PC-3 (cell line): ENCODE data around the gene COX7A2L. TPM values are rescaled to one million over a fixed set of nuclear protein-coding genes. Genes with fewer than 3 reads are reported as not detected.

Experiments
- ATAC-seq: fragments of 200-7000 bp; cut with Tn5 transposase; 2 replicates; pipeline ENCODE4 v1.9.1; 2020; ENCODE audit warnings: mild to moderate bottlenecking, moderate library complexity
- BruUV-seq: library from RNA; stranded (reverse); fragments of 400-500 nt; replicated peaks from 2 replicates; lab custom pipeline; 2021; lab: Mats Ljungman, UMichigan
- CTCF ChIA-PET: fragments of 300-600 bp; sonication (Branson Sonifier 250); formaldehyde crosslinking; loops from one replicate; lab custom pipeline; 2022; ENCODE audit warnings: antibody characterized with exemption; lab: Charles Lee
- POLR2A ChIA-PET: fragments of 300-600 bp; sonication (Branson Sonifier 250); formaldehyde crosslinking; loops from one replicate; lab custom pipeline; 2022; ENCODE audit warnings: antibody characterized with exemption; ENCODE audit not compliant: unreplicated experiment; lab: Charles Lee
- DNase-seq: peaks from one replicate; pipeline ENCODE4 v3.0.0-alpha.2; 2015
- H2AFZ ChIP-seq: fragments of 300-600 bp; sonication (generic); 2 replicates; pipeline ENCODE4 v1.6.0; 2016; ENCODE audit warnings: antibody characterized with exemption, low read length
- H3F3A ChIP-seq: fragments of 300-600 bp; sonication (generic); one replicate; pipeline ENCODE4 v1.6.0; 2017; ENCODE audit warnings: antibody characterized with exemption, low read length, control low read depth, mild to moderate bottlenecking; ENCODE audit not compliant: unreplicated experiment
- H3K27ac ChIP-seq: fragments of 300-600 bp; sonication (generic); 2 replicates; pipeline ENCODE4 v1.5.1; 2016; ENCODE audit warnings: mild to moderate bottlenecking, low read length
- H3K27me3 ChIP-seq: fragments of 300-600 bp; sonication (generic); 2 replicates; pipeline ENCODE4 v1.6.1; 2016; ENCODE audit warnings: low read length, mixed read lengths
- H3K36me3 ChIP-seq: fragments of 300-600 bp; sonication (generic); 2 replicates; pipeline ENCODE4 v1.6.1; 2016; ENCODE audit warnings: low read depth, mixed run types, low read length, mixed read lengths
- H3K4me1 ChIP-seq: fragments of 300-600 bp; sonication (generic); 2 replicates; pipeline ENCODE4 v1.5.1; 2016; ENCODE audit warnings: low read length; ENCODE audit not compliant: insufficient read depth
- H3K4me2 ChIP-seq: fragments of 300-600 bp; sonication (generic); 2 replicates; pipeline ENCODE4 v1.6.0; 2016; ENCODE audit warnings: low read length
- H3K4me3 ChIP-seq: fragments of 300-600 bp; sonication (generic); 2 replicates; pipeline ENCODE4 v1.5.1; 2016; ENCODE audit warnings: mild to moderate bottlenecking, low read length, mixed read lengths
- H3K79me2 ChIP-seq: fragments of 300-600 bp; sonication (generic); 2 replicates; pipeline ENCODE4 v1.6.1; 2017; ENCODE audit warnings: low read length, mixed read lengths
- H3K9ac ChIP-seq: fragments of 300-600 bp; sonication (generic); 2 replicates; pipeline ENCODE4 v1.6.0; 2016; ENCODE audit warnings: mild to moderate bottlenecking, low read length
- H3K9me2 ChIP-seq: fragments of 300-600 bp; sonication (generic); replicated peaks from 2 replicates; pipeline ENCODE4 v1.6.1; 2016; ENCODE audit warnings: mixed run types, low read length, mixed read lengths
- H3K9me3 ChIP-seq: fragments of 300-600 bp; sonication (generic); 2 replicates; pipeline ENCODE4 v1.6.1; 2016; ENCODE audit warnings: low read length, mixed read lengths
- H4K20me1 ChIP-seq: fragments of 300-600 bp; sonication (generic); 2 replicates; pipeline ENCODE4 v1.6.1; 2016; ENCODE audit warnings: low read length, mixed read lengths
- EZH2 ChIP-seq: fragments of 300-600 bp; sonication (generic); IDR thresholded peaks from one replicate; pipeline ENCODE4 v1.6.1; 2017; ENCODE audit warnings: antibody characterized with exemption, mild to moderate bottlenecking, low read length; ENCODE audit not compliant: unreplicated experiment
- EZH2phosphoT487 ChIP-seq: fragments of 300-600 bp; sonication (generic); IDR thresholded peaks from 2 replicates; pipeline ENCODE4 v1.6.1; 2018; ENCODE audit warnings: mild to moderate bottlenecking, antibody characterized with exemption, low read length, borderline replicate concordance
- intact Hi-C: fragments of 100-400 bp; cut with micrococcal nuclease; formaldehyde crosslinking; loops from 2 replicates; pipeline ENCODE4 v1.9.0; 2023
- total RNA-seq: library from RNA; depleted of rRNA; stranded (reverse); fragments of >200 nt; gene quantifications from 2 replicates; pipeline ENCODE4 v1.2.3, GENCODE V29; 2014
- TF ChIP-seq, protein P1 (sequence below): fragments of 300-600 bp; sonication (generic); conservative IDR thresholded peaks from 2 replicates; pipeline ENCODE4 v1.5.1; 2017; ENCODE audit warnings: antibody characterized with exemption, low read depth, mild to moderate bottlenecking, low read length

Gene COX7A2L
- total RNA-seq, 1 experiment from 2014 or later, result 120 TPM

DNA sequence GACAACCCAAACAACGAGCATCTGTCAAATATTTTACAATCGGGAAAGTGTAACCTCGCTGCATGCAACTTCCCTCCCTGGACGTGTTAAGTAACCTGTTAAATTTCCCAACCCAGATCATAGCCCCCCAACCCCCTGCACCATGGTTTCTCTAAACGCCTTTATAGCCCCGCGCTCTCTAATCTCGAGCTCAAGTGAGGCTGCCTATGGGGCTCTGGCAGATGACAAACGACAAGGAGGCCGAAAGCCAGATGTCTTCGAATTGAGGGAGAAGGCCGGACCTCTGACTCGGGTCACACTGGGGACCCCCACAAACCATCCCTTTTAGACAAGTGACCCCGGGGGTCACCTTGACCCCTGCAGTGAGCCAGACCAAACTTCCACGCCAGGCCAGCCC lies 526 bp downstream of the COX7A2L start:
- peak overlapping the region; percentile 85 for H3K4me2 ChIP-seq
- peak overlapping the region; percentile 97 for H3K9ac ChIP-seq
- no peak for TF ChIP-seq EZH2phosphoT487
- TF ChIP-seq EZH2, result no peak
- TF ChIP-seq, protein P1, sequence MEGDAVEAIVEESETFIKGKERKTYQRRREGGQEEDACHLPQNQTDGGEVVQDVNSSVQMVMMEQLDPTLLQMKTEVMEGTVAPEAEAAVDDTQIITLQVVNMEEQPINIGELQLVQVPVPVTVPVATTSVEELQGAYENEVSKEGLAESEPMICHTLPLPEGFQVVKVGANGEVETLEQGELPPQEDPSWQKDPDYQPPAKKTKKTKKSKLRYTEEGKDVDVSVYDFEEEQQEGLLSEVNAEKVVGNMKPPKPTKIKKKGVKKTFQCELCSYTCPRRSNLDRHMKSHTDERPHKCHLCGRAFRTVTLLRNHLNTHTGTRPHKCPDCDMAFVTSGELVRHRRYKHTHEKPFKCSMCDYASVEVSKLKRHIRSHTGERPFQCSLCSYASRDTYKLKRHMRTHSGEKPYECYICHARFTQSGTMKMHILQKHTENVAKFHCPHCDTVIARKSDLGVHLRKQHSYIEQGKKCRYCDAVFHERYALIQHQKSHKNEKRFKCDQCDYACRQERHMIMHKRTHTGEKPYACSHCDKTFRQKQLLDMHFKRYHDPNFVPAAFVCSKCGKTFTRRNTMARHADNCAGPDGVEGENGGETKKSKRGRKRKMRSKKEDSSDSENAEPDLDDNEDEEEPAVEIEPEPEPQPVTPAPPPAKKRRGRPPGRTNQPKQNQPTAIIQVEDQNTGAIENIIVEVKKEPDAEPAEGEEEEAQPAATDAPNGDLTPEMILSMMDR, result no peak
- no peaks in the 10 kb centered on the region for H3K9me2 ChIP-seq
- H3K27ac ChIP-seq, result peak overlapping the region; percentile 90
- intact Hi-C loops, result loop anchor here (2.0 to 10.0 kb wide), 5 partner anchors 82 to 424 kb away; partner anchors contain the start of gene MTA3
- no peaks in the 10 kb centered on the region for H3F3A ChIP-seq
- ChIA-PET POLR2A (interaction anchor here (0.6 to 0.7 kb wide), 2 partner anchors 206 to 1117 kb away, joined by 3 to 4 read pairs; no protein-coding TSS in a partner anchor), CTCF (interaction anchor here (0.8 kb wide), 1 partner anchor 329 kb away, joined by 5 read pairs; no protein-coding TSS in a partner anchor)
- no TSS peak for BruUV-seq
- peak overlapping the region; percentile 98 for H3K4me3 ChIP-seq
- no peaks in the 10 kb centered on the region for H4K20me1 ChIP-seq
- H2AFZ ChIP-seq, result peak overlapping the region; percentile 80
- no peaks in the 10 kb centered on the region for H3K36me3 ChIP-seq
- peaks cover 56% of the 10 kb centered on the region for H3K79me2 ChIP-seq
- ATAC-seq (no peak), DNase-seq (no peak)
- H3K4me1 ChIP-seq, result peaks cover 21% of the 10 kb centered on the region; the same call in 1 of the 2 replicates
- H3K9me3 ChIP-seq, result no peaks in the 10 kb centered on the region
- no peaks in the 10 kb centered on the region for H3K27me3 ChIP-seq

DNA sequence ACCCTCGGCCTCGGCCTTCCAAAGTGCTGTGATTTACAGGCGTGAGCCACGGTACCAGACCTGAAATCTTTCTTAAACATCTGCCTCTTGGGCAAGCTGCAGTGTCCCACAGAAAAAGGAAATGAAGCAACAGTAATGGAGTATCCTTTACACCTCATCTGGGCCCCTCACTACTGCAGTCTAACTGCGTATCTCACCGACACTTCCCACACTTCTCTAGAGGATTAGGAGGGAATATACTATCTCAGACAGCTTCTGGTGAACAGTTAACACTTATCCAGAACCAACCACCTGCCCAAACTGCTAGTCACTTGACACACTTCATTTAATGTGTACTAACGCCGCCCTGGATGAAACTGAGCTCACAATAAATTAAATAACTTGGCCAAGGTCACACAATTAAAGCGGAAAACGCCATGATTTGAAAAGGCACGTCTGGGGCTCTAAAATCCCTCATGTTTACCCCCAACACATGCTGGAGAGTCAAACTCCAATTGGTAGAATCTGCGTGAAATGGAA lies 993 bp downstream of the COX7A2L start:
- no peaks in the 10 kb centered on the region for H3K27me3 ChIP-seq
- no peak for TF ChIP-seq EZH2
- TF ChIP-seq, protein P1, result no peak
- no peak for TF ChIP-seq EZH2phosphoT487
- peak overlapping the region; percentile 85 for H3K4me2 ChIP-seq
- DNase-seq, result no peak
- H3K9me3 ChIP-seq, result no peaks in the 10 kb centered on the region
- peak overlapping the region; percentile 98 for H3K4me3 ChIP-seq
- H3K4me1 ChIP-seq, result peaks cover 21% of the 10 kb centered on the region; the same call in 1 of the 2 replicates
- H3K79me2 ChIP-seq, result peaks cover 60% of the 10 kb centered on the region
- H3K9me2 ChIP-seq, result no peaks in the 10 kb centered on the region
- H3K27ac ChIP-seq, result no peak overlapping the region
- ChIA-PET POLR2A (interaction anchor here (0.6 to 0.7 kb wide), 2 partner anchors 207 to 1116 kb away, joined by 3 to 4 read pairs; no protein-coding TSS in a partner anchor), CTCF (interaction anchor here (0.8 kb wide), 1 partner anchor 330 kb away, joined by 5 read pairs; no protein-coding TSS in a partner anchor)
- H4K20me1 ChIP-seq, result no peaks in the 10 kb centered on the region
- no peak for ATAC-seq
- peak overlapping the region; percentile 97 for H3K9ac ChIP-seq
- H3F3A ChIP-seq, result no peaks in the 10 kb centered on the region
- H2AFZ ChIP-seq, result peak overlapping the region; percentile 80; the same call in 1 of the 2 replicates
- intact Hi-C loops, result loop anchor here (2.0 to 10.0 kb wide), 5 partner anchors 83 to 425 kb away; partner anchors contain the start of gene MTA3
- H3K36me3 ChIP-seq, result no peaks in the 10 kb centered on the region
- BruUV-seq, result TSS peak; percentile 62
